ENCODE measurements around the gene TMEM252. TPM values are rescaled to one million over a fixed set of nuclear protein-coding genes. Genes with fewer than 3 reads are reported as not detected.

The TMEM252 gene
- polyA plus RNA-seq, 2 of the 4 experiments (the other 2 are of a cell fraction) = not detected

DNA sequence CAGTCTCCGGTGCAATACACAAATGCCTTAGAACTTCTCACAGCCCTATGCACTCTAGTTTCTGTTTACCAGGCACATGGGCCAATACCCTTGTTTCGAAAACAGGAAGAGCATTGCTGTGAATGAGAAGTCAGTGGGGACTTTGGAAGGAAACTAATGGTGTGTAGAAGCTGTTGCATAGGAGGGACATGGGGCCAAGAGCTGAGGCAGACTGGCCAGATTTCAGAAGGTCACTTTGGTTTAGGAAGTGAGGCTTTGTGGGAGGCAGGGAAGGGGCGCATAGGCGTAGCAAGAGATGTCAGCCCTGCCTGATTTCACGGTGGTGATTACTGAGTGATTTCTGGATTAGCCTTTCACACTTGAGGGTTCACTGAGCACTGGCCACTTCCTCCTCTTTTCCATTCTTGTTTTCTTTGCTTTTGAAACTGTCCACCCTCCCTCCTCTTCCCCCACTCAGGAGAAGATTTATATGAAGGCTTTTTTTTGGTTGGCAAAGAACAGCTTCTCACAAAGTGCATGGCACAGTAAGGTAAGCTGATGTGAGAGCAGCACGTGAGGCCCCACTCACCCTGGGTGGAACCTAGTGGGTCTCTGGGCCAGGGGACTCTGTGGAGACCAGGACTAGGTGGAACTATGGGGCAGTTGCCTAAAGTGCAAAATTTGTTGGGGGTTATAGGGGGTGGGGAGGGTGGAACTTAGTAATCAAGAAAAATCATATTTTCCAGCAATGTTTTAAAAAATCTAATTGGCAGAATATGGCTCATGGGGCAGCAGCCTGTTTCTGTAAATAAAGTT lies 6.1 kb upstream of the TMEM252 start:
- ChIA-PET CTCF (interaction anchor here (1.6 kb wide), 1 partner anchor 15 kb away, joined by 3 read pairs; no protein-coding TSS in a partner anchor), POLR2A (no interaction called here)
- Histone ChIP-seq H3K9me3 (no peaks in the 10 kb centered on the region), H3K4me2 (no peak overlapping the region), H3K27ac (no peak overlapping the region), H3K4me3 (no peak overlapping the region), H3K4me1 (no peaks in the 10 kb centered on the region)
- no peak for DNase-seq (ENCODE audit: low read depth in 1 of 2, low spot score in 1 of 2)
- 43% methylated on average over 6 of the region's 6 CpGs for WGBS (ENCODE audit: missing lambda C conversion rate)
- FAIRE-seq = no peak
- TF ChIP-seq MAFK (IDR thresholded peaks at IDR 0.05; ENCODE audit: partially characterized antibody) (no peak), ZSCAN20 (CRISPR knock-in tag; IDR thresholded peaks at IDR 0.05) (no peak), ZFP36 (IDR thresholded peaks at IDR 0.05; ENCODE audit: borderline replicate concordance, partially characterized antibody) (no peak), RARB (CRISPR knock-in tag; IDR thresholded peaks at IDR 0.05) (no peak), CHD2 (IDR thresholded peaks at IDR 0.05; ENCODE audit: low read length, partially characterized antibody) (no peak), RCOR1 (IDR thresholded peaks at IDR 0.05; ENCODE audit: low read depth, low read length) (no peak), TFCP2L1 (CRISPR knock-in tag; IDR thresholded peaks at IDR 0.05) (no peak), CEBPB (IDR thresholded peaks at IDR 0.05) (no peak), HOXB5 (CRISPR knock-in tag; IDR thresholded peaks at IDR 0.05) (no peak), HOXB13 (CRISPR knock-in tag; IDR thresholded peaks at IDR 0.05; ENCODE audit: low read depth) (no peak), KDM1A (IDR thresholded peaks at IDR 0.05; ENCODE audit: low read depth) (no peak), FOSL2 (IDR thresholded peaks at IDR 0.05) (no peak), FOSL2 (CRISPR knock-in tag; IDR thresholded peaks at IDR 0.05) (no peak), PHF8 (IDR thresholded peaks at IDR 0.05; ENCODE audit: borderline replicate concordance, low read depth) (no peak), POLR2AphosphoS2 (conservative IDR thresholded peaks at IDR 0.05; ENCODE audit: low read length) (no peak)
- TF ChIP-seq, protein P1, sequence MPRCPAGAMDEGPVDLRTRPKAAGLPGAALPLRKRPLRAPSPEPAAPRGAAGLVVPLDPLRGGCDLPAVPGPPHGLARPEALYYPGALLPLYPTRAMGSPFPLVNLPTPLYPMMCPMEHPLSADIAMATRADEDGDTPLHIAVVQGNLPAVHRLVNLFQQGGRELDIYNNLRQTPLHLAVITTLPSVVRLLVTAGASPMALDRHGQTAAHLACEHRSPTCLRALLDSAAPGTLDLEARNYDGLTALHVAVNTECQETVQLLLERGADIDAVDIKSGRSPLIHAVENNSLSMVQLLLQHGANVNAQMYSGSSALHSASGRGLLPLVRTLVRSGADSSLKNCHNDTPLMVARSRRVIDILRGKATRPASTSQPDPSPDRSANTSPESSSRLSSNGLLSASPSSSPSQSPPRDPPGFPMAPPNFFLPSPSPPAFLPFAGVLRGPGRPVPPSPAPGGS (IDR thresholded peaks at IDR 0.05) = no peak
- no peak for ATAC-seq

GRCh38 chr9:68545033-68545705 lies 4.5 kb upstream of the TMEM252 start:
- no peak overlapping the region for H3K27ac ChIP-seq
- TF ChIP-seq JUNB (IDR thresholded peaks at IDR 0.05) = no peak
- TF ChIP-seq GATA3 (IDR thresholded peaks at IDR 0.05; ENCODE audit: borderline replicate concordance) = no peak
- no peak for TF ChIP-seq SREBF2 (IDR thresholded peaks at IDR 0.05)
- no peak for TF ChIP-seq EP300 (IDR thresholded peaks at IDR 0.05)
- TF ChIP-seq, protein P2, sequence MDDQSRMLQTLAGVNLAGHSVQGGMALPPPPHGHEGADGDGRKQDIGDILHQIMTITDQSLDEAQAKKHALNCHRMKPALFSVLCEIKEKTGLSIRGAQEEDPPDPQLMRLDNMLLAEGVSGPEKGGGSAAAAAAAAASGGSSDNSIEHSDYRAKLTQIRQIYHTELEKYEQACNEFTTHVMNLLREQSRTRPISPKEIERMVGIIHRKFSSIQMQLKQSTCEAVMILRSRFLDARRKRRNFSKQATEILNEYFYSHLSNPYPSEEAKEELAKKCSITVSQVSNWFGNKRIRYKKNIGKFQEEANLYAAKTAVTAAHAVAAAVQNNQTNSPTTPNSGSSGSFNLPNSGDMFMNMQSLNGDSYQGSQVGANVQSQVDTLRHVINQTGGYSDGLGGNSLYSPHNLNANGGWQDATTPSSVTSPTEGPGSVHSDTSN (IDR thresholded peaks at IDR 0.05) = no peak
- no peak for TF ChIP-seq ZFP36 (IDR thresholded peaks at IDR 0.05; ENCODE audit: borderline replicate concordance, partially characterized antibody)
- TF ChIP-seq TFCP2L1 (CRISPR knock-in tag; IDR thresholded peaks at IDR 0.05) = no peak
- ATAC-seq (no peak), FAIRE-seq (no peak), DNase-seq (ENCODE audit: low read depth in 1 of 2, low spot score in 1 of 2) (no peak)
- no peaks in the 10 kb centered on the region for H3K9me3 ChIP-seq
- ChIA-PET CTCF (interaction anchor here (1.6 kb wide), 1 partner anchor 17 kb away, joined by 3 read pairs; no protein-coding TSS in a partner anchor), POLR2A (no interaction called here)
- 51% methylated on average over 3 of the region's 3 CpGs for WGBS (ENCODE audit: missing lambda C conversion rate)
- no peaks in the 10 kb centered on the region for H3K4me1 ChIP-seq
- H3K4me3 ChIP-seq = no peak overlapping the region
- no peak overlapping the region for H3K4me2 ChIP-seq

DNA sequence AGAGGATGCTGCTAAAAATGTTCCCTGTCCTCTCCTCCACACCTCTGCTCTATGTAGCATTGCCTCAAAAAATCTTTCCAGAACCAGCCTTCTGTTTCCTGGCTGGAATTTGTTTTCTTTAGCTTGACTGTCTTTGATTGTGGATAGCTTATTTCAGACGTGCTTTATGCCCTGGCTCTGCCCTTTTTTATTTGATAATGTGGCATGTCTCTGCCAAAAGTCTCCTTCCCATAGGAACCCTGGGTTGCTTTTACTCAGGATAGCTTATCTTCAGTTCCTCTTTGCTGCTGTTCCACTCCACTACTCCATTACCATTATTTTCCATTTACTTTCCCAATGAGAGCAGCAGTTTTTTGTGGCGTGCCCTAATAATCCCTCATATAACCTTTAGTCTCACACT lies 885 bp upstream of the TMEM252 start:
- Histone ChIP-seq H3K27ac (no peak overlapping the region), H3K9me3 (no peaks in the 10 kb centered on the region), H3K4me2 (no peak overlapping the region), H3K4me3 (no peak overlapping the region), H3K4me1 (no peaks in the 10 kb centered on the region)
- no peak for DNase-seq (ENCODE audit: low read depth in 1 of 2, low spot score in 1 of 2)
- POLR2A ChIA-PET = no interaction called here
- TF ChIP-seq CBX8 (IDR thresholded peaks at IDR 0.05) = no peak
- TF ChIP-seq, protein P3, sequence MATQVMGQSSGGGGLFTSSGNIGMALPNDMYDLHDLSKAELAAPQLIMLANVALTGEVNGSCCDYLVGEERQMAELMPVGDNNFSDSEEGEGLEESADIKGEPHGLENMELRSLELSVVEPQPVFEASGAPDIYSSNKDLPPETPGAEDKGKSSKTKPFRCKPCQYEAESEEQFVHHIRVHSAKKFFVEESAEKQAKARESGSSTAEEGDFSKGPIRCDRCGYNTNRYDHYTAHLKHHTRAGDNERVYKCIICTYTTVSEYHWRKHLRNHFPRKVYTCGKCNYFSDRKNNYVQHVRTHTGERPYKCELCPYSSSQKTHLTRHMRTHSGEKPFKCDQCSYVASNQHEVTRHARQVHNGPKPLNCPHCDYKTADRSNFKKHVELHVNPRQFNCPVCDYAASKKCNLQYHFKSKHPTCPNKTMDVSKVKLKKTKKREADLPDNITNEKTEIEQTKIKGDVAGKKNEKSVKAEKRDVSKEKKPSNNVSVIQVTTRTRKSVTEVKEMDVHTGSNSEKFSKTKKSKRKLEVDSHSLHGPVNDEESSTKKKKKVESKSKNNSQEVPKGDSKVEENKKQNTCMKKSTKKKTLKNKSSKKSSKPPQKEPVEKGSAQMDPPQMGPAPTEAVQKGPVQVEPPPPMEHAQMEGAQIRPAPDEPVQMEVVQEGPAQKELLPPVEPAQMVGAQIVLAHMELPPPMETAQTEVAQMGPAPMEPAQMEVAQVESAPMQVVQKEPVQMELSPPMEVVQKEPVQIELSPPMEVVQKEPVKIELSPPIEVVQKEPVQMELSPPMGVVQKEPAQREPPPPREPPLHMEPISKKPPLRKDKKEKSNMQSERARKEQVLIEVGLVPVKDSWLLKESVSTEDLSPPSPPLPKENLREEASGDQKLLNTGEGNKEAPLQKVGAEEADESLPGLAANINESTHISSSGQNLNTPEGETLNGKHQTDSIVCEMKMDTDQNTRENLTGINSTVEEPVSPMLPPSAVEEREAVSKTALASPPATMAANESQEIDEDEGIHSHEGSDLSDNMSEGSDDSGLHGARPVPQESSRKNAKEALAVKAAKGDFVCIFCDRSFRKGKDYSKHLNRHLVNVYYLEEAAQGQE (IDR thresholded peaks at IDR 0.05) = no peak
- no peak for TF ChIP-seq ZNF302 (CRISPR knock-in tag; IDR thresholded peaks at IDR 0.05)
- no peak for TF ChIP-seq PHF8 (IDR thresholded peaks at IDR 0.05; ENCODE audit: borderline replicate concordance, low read depth)
- TF ChIP-seq MAZ (IDR thresholded peaks at IDR 0.05; ENCODE audit: borderline replicate concordance, low read depth, low read length) = no peak
- TF ChIP-seq BHLHE40 (IDR thresholded peaks at IDR 0.05; ENCODE audit: low read depth, low read length) = no peak
- no peak for TF ChIP-seq CEBPB (IDR thresholded peaks at IDR 0.05)
- CTCF ChIA-PET = no interaction called here
- ATAC-seq = no peak
- FAIRE-seq = no peak
- 31% methylated on average over 2 of the region's 2 CpGs for WGBS (ENCODE audit: missing lambda C conversion rate)
